Aorta (tissue), 5 donors: ENCODE measurements around the gene GIMAP2. TPM values are rescaled to one million over a fixed set of nuclear protein-coding genes. Genes with fewer than 3 reads are reported as not detected.
A peak's percentile ranks its signal among the peaks of the same experiment; 100 is the strongest.
"Not testable (repeated sequence)": the region's sequence is repeated elsewhere in the genome, so short reads cannot be mapped to it uniquely, and the experiment has no call there.

Experiments used
- ATAC-seq: fragments of 200-7000 bp; cut with Tn5 transposase; one replicate; pipeline ENCODE4 v1.9.1; 2022; ENCODE audit warnings: moderate library complexity; ENCODE audit not compliant: low FRiP score
- DNase-seq, 2 donors: peaks; one replicate each; pipeline ENCODE4 v3.0.0-alpha.2; 2020
- H3K27ac ChIP-seq, 2 donors: one replicate each; pipeline ENCODE4 v1.5.1; 2013; ENCODE audit warnings: low read length in 2 of 2, mild to moderate bottlenecking in 2 of 2, moderate library complexity in 2 of 2, control low read depth in 1 of 2, inconsistent platforms in 1 of 2, low read depth in 1 of 2
- H3K27me3 ChIP-seq, 2 donors: one replicate each; pipeline ENCODE4 v1.6.1; 2013; ENCODE audit warnings: control low read depth in 1 of 2, low read length in 1 of 2, mild to moderate bottlenecking in 1 of 2, moderate library complexity in 1 of 2; ENCODE audit not compliant: insufficient read depth in 2 of 2, control insufficient read depth in 1 of 2
- H3K36me3 ChIP-seq, 2 donors: one replicate each; pipeline ENCODE4 v1.6.1; 2013; ENCODE audit warnings: control low read depth in 1 of 2, low read length in 1 of 2, mild to moderate bottlenecking in 1 of 2; ENCODE audit not compliant: insufficient read depth in 2 of 2, control insufficient read depth in 1 of 2
- H3K4me1 ChIP-seq, 2 donors: one replicate each; pipeline ENCODE4 v1.6.1; 2013; ENCODE audit warnings: low read length in 2 of 2, control low read depth in 1 of 2, mild to moderate bottlenecking in 1 of 2, moderate library complexity in 1 of 2; ENCODE audit not compliant: insufficient read depth in 2 of 2, control insufficient read depth in 1 of 2
- H3K4me3 ChIP-seq, 2 donors: one replicate each; pipeline ENCODE4 v1.5.1; 2013; ENCODE audit warnings: low read length in 2 of 2, control low read depth in 1 of 2, mild to moderate bottlenecking in 1 of 2
- H3K9me3 ChIP-seq: one replicate; pipeline ENCODE4 v1.6.1; 2013; ENCODE audit warnings: mild to moderate bottlenecking, low read length; ENCODE audit not compliant: control insufficient read depth
- WGBS, 2 donors: extraction: QIAGEN DNeasy Blood & Tissue Kit; methylation state at CpG; one replicate each; pipeline ENCODE4 v1.1.7; 2013; 5-methylcytosine and 5-hydroxymethylcytosine counted together
- intact Hi-C, 2 donors: fragments of 100-400 bp; cut with DNase I; formaldehyde crosslinking; loops; one replicate each; pipeline versions ENCODE4 v1.14.2 to v1.15.0; 2022
- polyA plus RNA-seq, 2 donors: library from polyadenylated mRNA; stranded (reverse); fragments of 200-250 nt; gene quantifications; one replicate each; pipeline ENCODE4 v1.2.3, GENCODE V29; 2013
- total RNA-seq, 2 donors: library from RNA; stranded (reverse); fragmentation: NEBNext Ultra II Directional; extraction: Animal tissue kit (Norgen Biotek cat#: 25700); gene quantifications; one replicate each; pipeline ENCODE4 v1.2.1, GENCODE V29; 2021
- donor health status: healthy with polysubstance abuse.
- donor health status: Bipolar disorder and iron deficiency.
- donor health status: DM: no; HTN: no; CAD: no.
- donor health status: DM: no; HTN: no; CAD: no.
- donor health status: DM: yes; HTN: yes; CAD: no.

GIMAP2 gene
- total and polyA plus RNA-seq, 4 donors = 2.2 to 24.7 (median 10.7) TPM

DNA sequence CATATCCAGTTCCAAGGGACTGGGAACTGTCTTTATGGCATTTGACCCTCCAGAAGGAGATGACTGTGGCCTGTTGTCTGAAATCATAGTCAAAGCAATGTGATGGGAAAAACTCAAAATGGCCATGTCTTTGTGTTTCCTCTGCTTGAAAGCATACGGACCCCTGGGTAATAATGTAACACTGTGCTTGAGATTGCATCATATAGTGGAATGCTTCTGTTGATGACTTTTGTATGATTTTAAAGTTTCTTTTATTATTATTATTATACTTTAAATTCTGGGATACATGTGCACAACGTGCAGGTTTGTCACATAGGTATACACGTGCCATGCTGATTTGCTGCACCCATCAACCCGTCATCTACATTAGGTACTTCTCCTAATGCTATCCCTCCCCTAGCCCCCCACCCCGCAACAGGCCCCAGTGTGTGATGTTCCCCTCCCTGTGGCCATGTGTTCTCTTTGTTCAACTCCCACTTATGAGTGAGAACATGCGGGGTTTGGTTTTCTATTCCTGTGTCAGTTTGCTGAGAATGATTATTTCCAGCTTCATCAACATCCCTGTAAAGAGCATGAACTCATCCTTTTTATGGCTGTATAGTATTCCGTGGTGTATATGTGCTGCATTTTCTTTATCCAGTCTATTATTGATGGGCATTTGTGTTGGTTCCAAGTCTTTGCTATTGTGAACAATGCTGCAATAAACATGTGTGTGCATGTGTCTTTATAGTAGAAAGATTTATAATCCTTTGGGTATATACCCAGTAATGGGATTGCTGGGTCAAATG lies 13.5 kb upstream of the GIMAP2 start:
- 82 to 84% methylated on average over 7 of the region's 7 CpGs for WGBS, 2 donors
- H3K4me3 ChIP-seq, DNase-seq, intact Hi-C loops, H3K27ac ChIP-seq, H3K27me3 ChIP-seq, H3K4me1 ChIP-seq, H3K36me3 ChIP-seq, ATAC-seq, H3K9me3 ChIP-seq: not testable (repeated sequence)

DNA sequence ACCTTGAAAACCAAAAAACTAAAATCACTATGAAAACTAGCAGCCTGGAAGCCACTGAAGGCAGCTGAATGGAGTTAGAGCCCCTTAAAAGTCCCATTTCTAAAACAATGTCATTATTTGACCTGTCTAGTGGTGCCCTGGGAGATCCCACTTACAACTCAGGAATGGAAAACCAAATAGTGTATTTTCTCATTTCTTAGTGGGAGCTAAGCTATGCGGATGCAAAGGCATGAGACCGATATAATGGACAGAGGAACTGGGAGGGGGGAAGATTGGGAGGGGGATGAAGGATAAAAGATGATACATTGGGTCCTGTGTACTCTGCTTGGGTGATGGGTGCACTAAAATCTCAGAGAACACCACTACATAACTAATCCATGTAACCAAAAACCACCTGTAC lies 9.8 kb upstream of the GIMAP2 start:
- no peak for DNase-seq
- no peak for ATAC-seq
- Histone ChIP-seq H3K9me3 (peaks cover 1% of the 10 kb centered on the region), H3K27ac (no peak overlapping the region), H3K4me3 (no peak overlapping the region), H3K36me3 (no peaks in the 10 kb centered on the region), H3K4me1 (no peaks in the 10 kb centered on the region), H3K27me3 (no peaks in the 10 kb centered on the region)
- intact Hi-C loops = no loop called here
- 75 to 79% methylated on average over 2 of the region's 2 CpGs for WGBS, 2 donors

DNA sequence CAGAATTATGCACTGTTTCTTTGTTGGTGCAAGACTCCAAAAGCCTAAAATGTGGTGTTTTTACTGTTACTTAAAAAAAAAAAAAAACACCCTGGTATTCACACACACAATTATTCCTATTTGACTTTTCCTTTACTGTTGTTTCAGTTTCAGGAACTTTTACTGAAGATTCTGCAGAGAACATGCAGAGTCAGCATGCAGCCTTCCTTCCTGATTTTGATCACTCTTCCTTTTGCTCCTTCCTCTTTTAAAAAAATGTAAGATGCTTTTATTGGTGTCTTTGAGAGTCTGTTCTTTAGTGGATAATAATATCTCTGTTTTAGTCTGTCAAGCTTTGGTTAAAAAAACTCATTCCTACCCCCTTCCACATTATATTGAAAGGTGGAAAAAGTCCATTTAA lies 9.2 kb upstream of the GIMAP2 start:
- H3K9me3 ChIP-seq, H3K36me3 ChIP-seq, H3K4me3 ChIP-seq, H3K27ac ChIP-seq, ATAC-seq, intact Hi-C loops, H3K4me1 ChIP-seq, DNase-seq, H3K27me3 ChIP-seq: not testable (repeated sequence)

DNA sequence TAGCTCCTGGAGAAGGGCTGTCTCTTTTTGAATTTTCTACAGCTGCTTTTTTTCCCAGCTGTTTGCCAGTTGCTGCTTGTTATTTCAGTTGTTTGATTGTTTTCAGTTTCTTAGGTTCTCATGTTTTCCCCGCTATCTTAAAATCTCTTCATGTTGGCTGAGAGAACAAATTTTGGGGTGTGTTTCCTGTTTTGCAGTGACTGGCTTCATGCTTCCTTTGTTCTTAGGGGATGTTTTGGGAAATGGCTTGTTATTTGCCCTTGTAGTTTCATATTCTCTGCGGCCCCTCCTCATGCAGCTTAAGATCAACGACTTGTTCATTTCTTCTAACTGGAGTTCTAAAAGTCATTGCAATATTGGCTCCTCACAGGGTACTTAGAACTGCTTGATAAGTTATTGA lies 8.7 kb upstream of the GIMAP2 start:
- not testable (repeated sequence) for ATAC-seq
- WGBS, 2 donors = 53 to 61% methylated on average over 3 of the region's 3 CpGs

DNA sequence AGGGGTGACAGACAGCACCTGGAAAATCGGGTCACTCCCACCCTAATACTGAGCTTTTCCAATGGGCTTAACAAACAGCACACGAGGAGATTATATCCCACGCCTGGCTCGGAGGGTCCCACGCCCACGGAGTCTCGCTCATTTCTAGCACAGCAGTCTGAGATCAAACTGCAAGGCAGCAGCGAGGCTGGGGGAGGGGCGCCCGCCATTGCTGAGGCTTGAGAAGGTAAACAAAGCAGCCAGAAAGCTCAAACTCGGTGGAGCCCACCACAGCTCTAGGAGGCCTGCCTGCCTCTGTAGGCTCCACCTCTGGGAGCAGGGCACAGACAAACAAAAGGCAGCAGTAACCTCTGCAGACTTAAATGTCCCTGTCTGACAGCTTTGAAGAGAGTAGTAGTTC lies 6.9 kb upstream of the GIMAP2 start:
- H3K4me1 ChIP-seq, ATAC-seq, H3K9me3 ChIP-seq, intact Hi-C loops, H3K36me3 ChIP-seq, DNase-seq, H3K4me3 ChIP-seq, H3K27me3 ChIP-seq, H3K27ac ChIP-seq: not testable (repeated sequence)
- 78 to 82% methylated on average over 11 of the region's 11 CpGs for WGBS, 2 donors

More for the DNA sequence above, 8.7 kb upstream of the GIMAP2 start:
- H3K4me1 ChIP-seq, H3K4me3 ChIP-seq, H3K36me3 ChIP-seq, H3K27ac ChIP-seq, intact Hi-C loops, H3K9me3 ChIP-seq, H3K27me3 ChIP-seq, DNase-seq: not testable (repeated sequence)

DNA sequence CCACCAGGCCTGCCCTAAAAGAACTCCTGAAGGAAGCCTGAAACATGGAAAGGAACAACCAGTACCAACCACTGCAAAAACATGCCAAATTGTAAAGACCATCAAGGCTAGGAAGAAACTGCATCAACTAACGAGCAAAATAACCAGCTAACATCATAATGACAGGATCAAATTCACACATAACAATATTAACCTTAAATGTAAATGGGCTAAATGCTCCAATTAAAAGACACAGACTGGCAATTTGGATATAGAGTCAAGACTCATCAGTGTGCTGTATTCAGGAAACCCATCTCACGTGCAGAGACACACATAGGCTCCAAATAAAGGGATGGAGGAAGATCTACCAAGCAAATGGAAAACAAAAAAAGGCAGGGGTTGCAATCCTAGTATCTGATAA lies 5.1 kb upstream of the GIMAP2 start:
- H3K4me1 ChIP-seq, H3K27ac ChIP-seq, intact Hi-C loops, ATAC-seq, DNase-seq, H3K27me3 ChIP-seq, H3K9me3 ChIP-seq, H3K4me3 ChIP-seq, H3K36me3 ChIP-seq: not testable (repeated sequence)
- WGBS, 2 donors = 63 to 81% methylated on average over 2 of the region's 2 CpGs

DNA sequence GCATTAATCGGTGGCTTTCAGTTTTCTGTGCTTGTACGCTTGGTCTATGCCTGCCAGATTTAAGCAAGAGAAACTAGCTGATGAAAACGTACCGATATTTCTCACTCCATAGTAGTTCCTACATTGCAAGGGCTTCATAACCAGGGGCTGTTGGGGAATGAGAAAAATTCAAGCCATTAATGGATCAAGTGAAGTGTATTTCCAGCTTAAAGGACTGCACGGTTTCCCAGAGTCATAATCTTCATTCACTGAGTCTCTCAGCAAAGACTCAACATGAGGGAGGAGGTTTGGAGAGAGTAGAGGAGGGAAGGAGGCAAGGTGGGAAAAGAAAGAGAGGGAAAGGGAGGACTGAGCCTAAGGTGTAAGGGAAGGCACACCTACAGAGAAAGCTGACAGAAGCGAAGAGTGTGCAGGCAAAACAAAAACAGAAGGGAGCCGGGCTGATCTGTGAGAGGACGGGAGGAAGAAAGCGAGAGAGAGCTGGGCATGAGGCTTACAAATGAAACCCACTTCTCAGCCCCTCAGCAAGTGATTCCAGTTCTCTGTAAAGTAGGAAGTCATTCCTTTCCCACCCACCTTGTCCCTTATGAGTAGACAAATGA lies 625 bp downstream of the GIMAP2 start:
- WGBS, 2 donors = 39 to 49% methylated on average over 9 of the region's 9 CpGs
- Histone ChIP-seq H3K9me3 (peaks cover 2% of the 10 kb centered on the region), H3K27ac (no peak overlapping the region), H3K4me3 (no peak overlapping the region), H3K27me3 (no peaks in the 10 kb centered on the region), H3K36me3 (no peaks in the 10 kb centered on the region), H3K4me1 (no peaks in the 10 kb centered on the region)
- DNase-seq (no peak), ATAC-seq (peak; percentile 63)
- intact Hi-C loops = no loop called here

DNA sequence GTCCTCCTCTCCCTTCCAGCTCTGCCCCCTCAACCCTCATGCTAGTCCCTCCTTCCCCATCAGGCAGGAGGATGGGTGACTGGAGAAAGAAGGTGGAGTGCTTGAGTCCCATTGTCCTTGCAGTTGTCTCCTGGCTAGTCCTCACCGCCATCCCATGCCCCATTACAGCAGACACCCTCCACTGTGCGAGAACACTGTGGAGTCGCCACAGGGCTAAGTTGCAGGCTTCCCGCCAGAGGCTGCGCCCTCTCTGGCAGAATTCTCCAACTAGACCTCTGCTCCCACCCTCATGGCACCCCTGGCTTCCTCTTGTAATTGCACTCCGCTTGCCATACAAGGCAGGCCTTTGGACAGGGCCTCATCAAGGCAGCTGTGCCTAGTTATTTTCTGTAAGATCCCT lies 3.1 kb downstream of the GIMAP2 start:
- Histone ChIP-seq H3K27ac (no peak overlapping the region), H3K27me3 (no peaks in the 10 kb centered on the region), H3K36me3 (no peaks in the 10 kb centered on the region), H3K4me1 (no peaks in the 10 kb centered on the region), H3K9me3 (peaks cover 2% of the 10 kb centered on the region), H3K4me3 (no peak overlapping the region)
- intact Hi-C loops = no loop called here
- no peak for ATAC-seq
- WGBS, 2 donors = 85 to 89% methylated on average over 6 of the region's 6 CpGs
- no peak for DNase-seq

DNA sequence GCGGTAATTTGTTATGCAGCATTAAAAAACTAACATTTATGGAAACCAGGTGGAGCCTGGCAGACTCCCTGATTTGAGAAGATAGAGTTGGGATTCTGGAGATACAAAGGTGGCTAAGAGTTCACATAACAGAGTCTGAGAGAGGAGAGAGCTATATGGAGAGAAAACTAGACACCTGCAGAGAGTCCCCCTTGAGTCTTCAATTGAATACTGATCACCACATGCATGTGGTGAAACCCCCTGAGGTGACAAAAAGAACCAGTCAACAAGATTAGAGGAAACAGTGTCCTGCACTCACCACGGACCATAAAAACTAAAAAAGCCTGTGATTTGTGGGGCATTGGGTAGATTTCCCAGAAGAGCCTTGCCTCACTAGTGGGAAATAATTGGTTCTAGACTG lies 10.1 kb downstream of the GIMAP2 start:
- H3K4me1 ChIP-seq = no peaks in the 10 kb centered on the region
- H3K27me3 ChIP-seq = no peaks in the 10 kb centered on the region
- intact Hi-C loops = no loop called here
- no peak overlapping the region for H3K4me3 ChIP-seq
- no peaks in the 10 kb centered on the region for H3K36me3 ChIP-seq
- no peak for DNase-seq
- H3K27ac ChIP-seq = no peak overlapping the region
- ATAC-seq = no peak
- WGBS, 2 donors = 37 to 53% methylated on average over 2 of the region's 2 CpGs
- H3K9me3 ChIP-seq = no peaks in the 10 kb centered on the region
